Stimulated activated CD8-positive, alpha-beta memory T cell treated with anti-CD3 and anti-CD28 coated beads, Interleukin-7, amount 100 ng/mL, for 24 hours (primary cell): ENCODE results near the gene MARCHF10.

ENCODE experiments used
- DNase-seq: peaks from one replicate; pipeline ENCODE4 v3.0.0-alpha.2; 2020; ENCODE audit warnings: low read depth

Gene MARCHF10

GRCh38 chr17:62676952-62677596, 131.0 kb downstream of the MARCHF10 start:
- DNase-seq: no peak

- no peak for DNase-seq
These were observed 131.7 kb downstream of the MARCHF10 start for GRCh38 chr17:62676231-62676943.

- DNase-seq: no peak
These were observed 132.4 kb downstream of the MARCHF10 start for GRCh38 chr17:62675701-62676100.

- DNase-seq: no peak
These were observed 132.9 kb downstream of the MARCHF10 start for GRCh38 chr17:62675260-62675659.

- DNase-seq: no peak
These were observed 133.3 kb downstream of the MARCHF10 start for GRCh38 chr17:62674841-62675240.

- DNase-seq: no peak
These were observed 133.8 kb downstream of the MARCHF10 start for GRCh38 chr17:62674363-62674739.

GRCh38 chr17:62673614-62674362, 134.3 kb downstream of the MARCHF10 start:
- DNase-seq: no peak

- DNase-seq: no peak
These were observed 135.2 kb downstream of the MARCHF10 start for GRCh38 chr17:62672957-62673356.

- DNase-seq: no peak
These were observed 136.6 kb downstream of the MARCHF10 start for GRCh38 chr17:62671553-62671952.

- DNase-seq: no peak
These were observed 137.8 kb downstream of the MARCHF10 start for GRCh38 chr17:62670202-62670821.

- DNase-seq: no peak
These were observed 139.9 kb downstream of the MARCHF10 start for GRCh38 chr17:62668091-62668804.

GRCh38 chr17:62666801-62667591, 141.1 kb downstream of the MARCHF10 start:
- DNase-seq: no peak

- DNase-seq: no peak
These were observed 141.9 kb downstream of the MARCHF10 start for GRCh38 chr17:62666061-62666800.

GRCh38 chr17:62665599-62665998, 142.5 kb downstream of the MARCHF10 start:
- no peak for DNase-seq

- no peak for DNase-seq
These were observed 143.6 kb downstream of the MARCHF10 start for GRCh38 chr17:62664336-62665120.

GRCh38 chr17:62663304-62663703, 144.8 kb downstream of the MARCHF10 start:
- no peak for DNase-seq

- DNase-seq: no peak
These were observed 145.3 kb downstream of the MARCHF10 start for GRCh38 chr17:62662855-62663254.

- DNase-seq: no peak
These were observed 146.8 kb downstream of the MARCHF10 start for GRCh38 chr17:62661337-62661736.

GRCh38 chr17:62660629-62661118, 147.4 kb downstream of the MARCHF10 start:
- no peak for DNase-seq
